ENCODE measurements around the gene C1QTNF6.
"Not testable (repeated sequence)": the region's sequence is repeated elsewhere in the genome, so short reads cannot be mapped to it uniquely, and the experiment has no call there.

C1QTNF6 gene

GRCh38 chr22:37205046-37205445, 17.0 kb upstream of the C1QTNF6 start:
- no peaks in the 10 kb centered on the region for H3K9me3 ChIP-seq (ENCODE audit: insufficient read depth, low read length)
- peaks cover 5% of the 10 kb centered on the region for H3K4me1 ChIP-seq (ENCODE audit: insufficient read depth, insufficient read length)
- DNase-seq (ENCODE audit: low read depth, low spot score): no peak
- no peaks in the 10 kb centered on the region for H3K36me3 ChIP-seq (ENCODE audit: insufficient read depth, insufficient read length, low read length)
- no peaks in the 10 kb centered on the region for H3K27me3 ChIP-seq (ENCODE audit: insufficient read depth, insufficient read length)
- no peak overlapping the region for H3K9ac ChIP-seq (ENCODE audit: insufficient read length, low read depth)
- TF ChIP-seq SUZ12 (IDR thresholded peaks at IDR 0.05; ENCODE audit: extremely low read depth, insufficient read depth, insufficient read length): no peak
- TF ChIP-seq ZNF274 (IDR thresholded peaks at IDR 0.05; ENCODE audit: low read depth, low read length): no peak
- no peak for TF ChIP-seq YY1 (IDR thresholded peaks at IDR 0.05; ENCODE audit: insufficient read depth, insufficient read length)
- no peak overlapping the region for H3K4me3 ChIP-seq (ENCODE audit: insufficient read length, low read depth)

- no peak for DNase-seq (ENCODE audit: low read depth, low spot score)
- Histone ChIP-seq H3K4me3 (ENCODE audit: insufficient read length, low read depth) (no peak overlapping the region), H3K4me1 (ENCODE audit: insufficient read depth, insufficient read length) (peaks cover 5% of the 10 kb centered on the region), H3K36me3 (ENCODE audit: insufficient read depth, insufficient read length, low read length) (no peaks in the 10 kb centered on the region), H3K9ac (ENCODE audit: insufficient read length, low read depth) (no peak overlapping the region), H3K27me3 (ENCODE audit: insufficient read depth, insufficient read length) (no peaks in the 10 kb centered on the region), H3K9me3 (ENCODE audit: insufficient read depth, low read length) (no peaks in the 10 kb centered on the region)
- TF ChIP-seq ZNF274 (IDR thresholded peaks at IDR 0.05; ENCODE audit: low read depth, low read length) (no peak), SUZ12 (IDR thresholded peaks at IDR 0.05; ENCODE audit: extremely low read depth, insufficient read depth, insufficient read length) (no peak), YY1 (IDR thresholded peaks at IDR 0.05; ENCODE audit: insufficient read depth, insufficient read length) (no peak)
Measured at GRCh38 chr22:37204045-37204655, 16.1 kb upstream of the C1QTNF6 start.

- Histone ChIP-seq H3K9me3 (ENCODE audit: insufficient read depth, low read length) (no peaks in the 10 kb centered on the region), H3K9ac (ENCODE audit: insufficient read length, low read depth) (no peak overlapping the region), H3K36me3 (ENCODE audit: insufficient read depth, insufficient read length, low read length) (no peaks in the 10 kb centered on the region), H3K4me1 (ENCODE audit: insufficient read depth, insufficient read length) (peaks cover 5% of the 10 kb centered on the region), H3K4me3 (ENCODE audit: insufficient read length, low read depth) (no peak overlapping the region), H3K27me3 (ENCODE audit: insufficient read depth, insufficient read length) (no peaks in the 10 kb centered on the region)
- TF ChIP-seq ZNF274 (IDR thresholded peaks at IDR 0.05; ENCODE audit: low read depth, low read length): no peak
- no peak for TF ChIP-seq YY1 (IDR thresholded peaks at IDR 0.05; ENCODE audit: insufficient read depth, insufficient read length)
- no peak for TF ChIP-seq SUZ12 (IDR thresholded peaks at IDR 0.05; ENCODE audit: extremely low read depth, insufficient read depth, insufficient read length)
- no peak for DNase-seq (ENCODE audit: low read depth, low spot score)
Measured at GRCh38 chr22:37203354-37204044, 15.5 kb upstream of the C1QTNF6 start.

GRCh38 chr22:37202716-37203115, 14.7 kb upstream of the C1QTNF6 start:
- Histone ChIP-seq H3K36me3 (ENCODE audit: insufficient read depth, insufficient read length, low read length) (no peaks in the 10 kb centered on the region), H3K4me1 (ENCODE audit: insufficient read depth, insufficient read length) (peaks cover 11% of the 10 kb centered on the region), H3K4me3 (ENCODE audit: insufficient read length, low read depth) (no peak overlapping the region), H3K9me3 (ENCODE audit: insufficient read depth, low read length) (no peaks in the 10 kb centered on the region), H3K27me3 (ENCODE audit: insufficient read depth, insufficient read length) (no peaks in the 10 kb centered on the region), H3K9ac (ENCODE audit: insufficient read length, low read depth) (no peak overlapping the region)
- no peak for DNase-seq (ENCODE audit: low read depth, low spot score)
- no peak for TF ChIP-seq YY1 (IDR thresholded peaks at IDR 0.05; ENCODE audit: insufficient read depth, insufficient read length)
- no peak for TF ChIP-seq ZNF274 (IDR thresholded peaks at IDR 0.05; ENCODE audit: low read depth, low read length)
- no peak for TF ChIP-seq SUZ12 (IDR thresholded peaks at IDR 0.05; ENCODE audit: extremely low read depth, insufficient read depth, insufficient read length)

GRCh38 chr22:37202001-37202555, 14.0 kb upstream of the C1QTNF6 start:
- Histone ChIP-seq H3K27me3 (ENCODE audit: insufficient read depth, insufficient read length) (no peaks in the 10 kb centered on the region), H3K4me3 (ENCODE audit: insufficient read length, low read depth) (no peak overlapping the region), H3K4me1 (ENCODE audit: insufficient read depth, insufficient read length) (peaks cover 17% of the 10 kb centered on the region), H3K9me3 (ENCODE audit: insufficient read depth, low read length) (no peaks in the 10 kb centered on the region), H3K9ac (ENCODE audit: insufficient read length, low read depth) (peak overlapping the region; percentile 42), H3K36me3 (ENCODE audit: insufficient read depth, insufficient read length, low read length) (no peaks in the 10 kb centered on the region)
- TF ChIP-seq SUZ12 (IDR thresholded peaks at IDR 0.05; ENCODE audit: extremely low read depth, insufficient read depth, insufficient read length) (no peak), ZNF274 (IDR thresholded peaks at IDR 0.05; ENCODE audit: low read depth, low read length) (no peak), YY1 (IDR thresholded peaks at IDR 0.05; ENCODE audit: insufficient read depth, insufficient read length) (no peak)
- no peak for DNase-seq (ENCODE audit: low read depth, low spot score)

GRCh38 chr22:37201443-37201820, 13.4 kb upstream of the C1QTNF6 start:
- not testable (repeated sequence) for H3K27me3 ChIP-seq (ENCODE audit: insufficient read depth, insufficient read length); H3K36me3 ChIP-seq (ENCODE audit: insufficient read depth, insufficient read length, low read length); H3K9me3 ChIP-seq (ENCODE audit: insufficient read depth, low read length); H3K4me3 ChIP-seq (ENCODE audit: insufficient read length, low read depth); DNase-seq (ENCODE audit: low read depth, low spot score)
- H3K9ac ChIP-seq (ENCODE audit: insufficient read length, low read depth): peak overlapping the region; percentile 42
- peaks cover 21% of the 10 kb centered on the region for H3K4me1 ChIP-seq (ENCODE audit: insufficient read depth, insufficient read length)

- no peak for TF ChIP-seq ZNF274 (IDR thresholded peaks at IDR 0.05; ENCODE audit: low read depth, low read length)
- no peak for TF ChIP-seq YY1 (IDR thresholded peaks at IDR 0.05; ENCODE audit: insufficient read depth, insufficient read length)
- no peak for TF ChIP-seq SUZ12 (IDR thresholded peaks at IDR 0.05; ENCODE audit: extremely low read depth, insufficient read depth, insufficient read length)
- H3K4me1 ChIP-seq (ENCODE audit: insufficient read depth, insufficient read length): peaks cover 21% of the 10 kb centered on the region
- no peaks in the 10 kb centered on the region for H3K36me3 ChIP-seq (ENCODE audit: insufficient read depth, insufficient read length, low read length)
- peak overlapping the region; percentile 76 for H3K9ac ChIP-seq (ENCODE audit: insufficient read length, low read depth)
- DNase-seq (ENCODE audit: low read depth, low spot score): no peak
- H3K4me3 ChIP-seq (ENCODE audit: insufficient read length, low read depth): no peak overlapping the region
- H3K9me3 ChIP-seq (ENCODE audit: insufficient read depth, low read length): no peaks in the 10 kb centered on the region
- no peaks in the 10 kb centered on the region for H3K27me3 ChIP-seq (ENCODE audit: insufficient read depth, insufficient read length)
Measured at GRCh38 chr22:37199760-37200108, 11.7 kb upstream of the C1QTNF6 start.
